ENCODE measurements around the gene TMCC3. TPM values are rescaled to one million over a fixed set of nuclear protein-coding genes. Genes with fewer than 3 reads are reported as not detected.

Gene TMCC3
- total and polyA plus RNA-seq, 2 donors from 2014 or later, result 6.7 to 14.7 TPM

DNA sequence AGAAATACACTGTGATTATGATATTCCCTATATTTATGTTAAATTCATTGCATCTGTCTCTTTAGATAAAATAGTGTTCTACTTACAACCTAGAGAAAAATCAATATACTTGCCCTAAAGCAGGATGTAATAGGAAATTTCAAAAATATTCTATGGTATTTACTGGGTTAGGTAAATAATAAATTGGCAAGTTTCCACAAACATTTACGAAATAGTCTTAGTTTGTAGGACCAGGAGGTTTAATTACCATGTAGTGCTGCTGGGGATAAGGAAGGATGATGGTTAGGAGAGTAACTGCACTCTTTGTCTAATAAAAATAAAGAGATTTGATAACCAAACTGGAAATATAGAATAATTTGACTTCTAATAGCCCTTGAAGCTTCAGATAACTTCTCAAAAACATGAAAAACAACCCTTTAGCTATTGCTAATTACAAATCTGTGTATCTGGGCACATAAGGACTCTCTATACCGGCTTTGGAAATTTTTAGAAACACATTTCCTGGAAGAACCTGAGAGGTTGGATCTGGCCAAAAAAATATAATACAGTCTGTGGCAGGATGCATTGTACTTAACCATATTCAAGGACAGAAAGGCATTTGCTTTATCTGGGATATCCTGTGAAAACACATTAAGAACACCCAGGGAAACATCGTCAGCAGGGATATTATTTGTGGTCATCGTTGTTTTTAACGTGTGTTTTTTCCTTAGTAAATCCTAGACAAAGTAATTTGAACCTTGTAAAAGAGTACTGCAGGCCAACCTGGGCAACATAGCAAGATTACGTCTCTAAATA, 36.7 kb upstream of the TMCC3 start:
- no peaks in the 10 kb centered on the region for H3K9me3 ChIP-seq (ENCODE audit: control insufficient read depth in 2 of 3, insufficient read depth in 1 of 3, low read length in 3 of 3)
- no peak for FAIRE-seq

GRCh38 chr12:94684416-94685142, 34.2 kb upstream of the TMCC3 start:
- no peak for FAIRE-seq
- Histone ChIP-seq H3K27ac (ENCODE audit: low read depth in 2 of 2, low read length in 2 of 2) (no peak overlapping the region), H3K4me1 (ENCODE audit: control insufficient read depth in 2 of 3, insufficient read depth in 2 of 3, low read depth in 1 of 3, low read length in 3 of 3) (no peaks in the 10 kb centered on the region), H3K9me3 (ENCODE audit: control insufficient read depth in 2 of 3, insufficient read depth in 1 of 3, low read length in 3 of 3) (no peaks in the 10 kb centered on the region), H3K27me3 (ENCODE audit: control insufficient read depth, insufficient read depth, low read length) (no peaks in the 10 kb centered on the region), H3K4me3 (ENCODE audit: low read length in 3 of 3) (no peak overlapping the region), H3K36me3 (ENCODE audit: control insufficient read depth in 2 of 3, insufficient read depth in 3 of 3, low read length in 3 of 3) (no peaks in the 10 kb centered on the region), H3K9ac (ENCODE audit: low read length in 3 of 3) (no peak overlapping the region)
- intact Hi-C loops (cut with DNase I), result no loop called here
- TF ChIP-seq CTCF (IDR thresholded peaks at IDR 0.05; ENCODE audit: borderline replicate concordance, extremely low read depth, insufficient read depth), result no peak
- DNase-seq, result no peak

More for the DNA sequence above, 36.7 kb upstream of the TMCC3 start:
- DNase-seq, result no peak
- H3K9ac ChIP-seq (ENCODE audit: low read length in 3 of 3), result no peak overlapping the region
- no peaks in the 10 kb centered on the region for H3K4me1 ChIP-seq (ENCODE audit: control insufficient read depth in 2 of 3, insufficient read depth in 2 of 3, low read depth in 1 of 3, low read length in 3 of 3)
- TF ChIP-seq CTCF (IDR thresholded peaks at IDR 0.05; ENCODE audit: borderline replicate concordance, extremely low read depth, insufficient read depth), result no peak
- H3K4me3 ChIP-seq (ENCODE audit: low read length in 3 of 3), result no peak overlapping the region
- H3K27ac ChIP-seq (ENCODE audit: low read depth in 2 of 2, low read length in 2 of 2), result no peak overlapping the region
- no peaks in the 10 kb centered on the region for H3K36me3 ChIP-seq (ENCODE audit: control insufficient read depth in 2 of 3, insufficient read depth in 3 of 3, low read length in 3 of 3)
- no peaks in the 10 kb centered on the region for H3K27me3 ChIP-seq (ENCODE audit: control insufficient read depth, insufficient read depth, low read length)
- intact Hi-C loops (cut with DNase I), result no loop called here

DNA sequence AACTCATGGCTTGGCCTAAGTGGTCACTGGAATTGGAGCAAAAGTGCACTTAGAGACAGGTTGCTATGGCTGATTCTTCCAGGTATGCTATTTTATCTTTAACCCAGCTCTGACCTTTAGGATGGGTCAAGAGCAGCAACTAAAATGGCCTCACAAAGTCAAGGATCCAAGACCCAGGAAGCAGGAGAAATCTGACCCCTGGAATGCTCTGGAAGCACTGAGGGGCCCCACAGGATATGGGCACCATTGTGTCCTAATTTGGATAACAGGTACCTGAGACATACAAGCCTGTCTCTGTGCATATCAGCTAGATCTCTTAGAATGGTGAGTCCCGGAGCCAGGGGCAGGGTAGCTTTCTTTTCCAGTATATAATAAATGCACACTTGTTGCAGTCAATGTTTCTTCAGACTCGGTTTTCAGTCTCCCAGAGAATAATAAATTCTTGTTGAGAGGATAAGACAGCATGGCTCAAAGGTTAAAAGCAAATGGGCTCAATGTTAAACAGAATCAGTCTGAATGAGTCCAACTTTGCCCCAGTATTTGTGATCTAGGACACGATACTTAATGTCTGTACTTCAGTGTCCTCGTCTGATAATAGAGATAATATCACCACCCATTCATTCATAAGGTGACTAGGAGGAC, 29.3 kb upstream of the TMCC3 start:
- intact Hi-C loops (cut with DNase I), result no loop called here
- H3K36me3 ChIP-seq (ENCODE audit: control insufficient read depth in 2 of 3, insufficient read depth in 3 of 3, low read length in 3 of 3), result no peaks in the 10 kb centered on the region
- H3K9me3 ChIP-seq (ENCODE audit: control insufficient read depth in 2 of 3, insufficient read depth in 1 of 3, low read length in 3 of 3), result no peaks in the 10 kb centered on the region
- FAIRE-seq (no peak), DNase-seq (no peak)
- no peaks in the 10 kb centered on the region for H3K27me3 ChIP-seq (ENCODE audit: control insufficient read depth, insufficient read depth, low read length)
- no peak overlapping the region for H3K9ac ChIP-seq (ENCODE audit: low read length in 3 of 3)
- no peak overlapping the region for H3K27ac ChIP-seq (ENCODE audit: low read depth in 2 of 2, low read length in 2 of 2)
- no peak for TF ChIP-seq CTCF (IDR thresholded peaks at IDR 0.05; ENCODE audit: borderline replicate concordance, extremely low read depth, insufficient read depth)
- H3K4me1 ChIP-seq (ENCODE audit: control insufficient read depth in 2 of 3, insufficient read depth in 2 of 3, low read depth in 1 of 3, low read length in 3 of 3), result peaks cover 0 to 4% (median 0%) of the 10 kb centered on the region in 3 donors
- H3K4me3 ChIP-seq (ENCODE audit: low read length in 3 of 3), result no peak overlapping the region
